CD4-positive, CD25-positive, alpha-beta regulatory T cell (primary cell): ENCODE data around the gene ZNF692. TPM values are rescaled to one million over a fixed set of nuclear protein-coding genes. Genes with fewer than 3 reads are reported as not detected.
"Not testable (repeated sequence)": the region's sequence is repeated elsewhere in the genome, so short reads cannot be mapped to it uniquely, and the experiment has no call there.

Experiments
- ATAC-seq, 2 donors: fragments of 150-1000 bp; cut with Tn5 transposase; one replicate each; pipeline ENCODE4 v1.10.0; 2021; ENCODE audit warnings: low read depth in 2 of 2, moderate number of reproducible peaks in 2 of 2, moderate library complexity in 1 of 2
- DNase-seq, 3 donors: peaks; one replicate each; pipeline versions ENCODE4 v3.0.0 to v3.0.0-alpha.2; 2012 to 2022; ENCODE audit warnings: mixed read lengths in 1 of 3
- H3K27ac ChIP-seq: one replicate; pipeline ENCODE4 v1.7.0; 2013; ENCODE audit warnings: mild to moderate bottlenecking, low read length; ENCODE audit not compliant: insufficient read depth, poor library complexity, severe bottlenecking
- H3K27me3 ChIP-seq: one replicate; pipeline ENCODE4 v1.7.0; 2013; ENCODE audit warnings: low read length; ENCODE audit not compliant: control insufficient read depth, insufficient read depth
- H3K36me3 ChIP-seq: one replicate; pipeline ENCODE4 v1.7.0; 2013; ENCODE audit warnings: mild to moderate bottlenecking, low read length, moderate library complexity; ENCODE audit not compliant: control insufficient read depth, insufficient read depth
- H3K4me1 ChIP-seq: 2 replicates; pipeline ENCODE4 v1.7.0; 2013; ENCODE audit warnings: mild to moderate bottlenecking, low read length; ENCODE audit not compliant: insufficient read depth, control insufficient read depth, poor library complexity, severe bottlenecking
- H3K4me3 ChIP-seq: one replicate; pipeline ENCODE4 v1.7.0; 2013; ENCODE audit warnings: low read depth, mild to moderate bottlenecking, low read length, moderate library complexity
- H3K9me3 ChIP-seq, 2 experiments: 1 replicate in 1 of 2; 2 replicates in 1 of 2; pipeline ENCODE4 v1.7.0; 2013; ENCODE audit warnings: low read length in 2 of 2, mild to moderate bottlenecking in 1 of 2, moderate library complexity in 1 of 2; ENCODE audit not compliant: control insufficient read depth in 2 of 2
- H3K27ac Mint-ChIP-seq, 3 donors: one replicate each; pipeline ENCODE4 v1.8.0; 2020 to 2022; ENCODE audit warnings: mild to moderate bottlenecking in 3 of 3, mixed read lengths in 3 of 3, moderate library complexity in 2 of 3
- H3K27me3 Mint-ChIP-seq: one replicate; pipeline ENCODE4 v1.8.0; 2022; ENCODE audit warnings: mild to moderate bottlenecking, mixed read lengths
- H3K36me3 Mint-ChIP-seq: one replicate; pipeline ENCODE4 v1.8.0; 2020; ENCODE audit warnings: mixed read lengths
- H3K4me1 Mint-ChIP-seq, 4 donors: one replicate each; pipeline ENCODE4 v1.8.0; 2020 to 2022; ENCODE audit warnings: mixed read lengths in 4 of 4, mild to moderate bottlenecking in 1 of 4
- H3K4me3 Mint-ChIP-seq, 4 donors: one replicate each; pipeline ENCODE4 v1.8.0; 2020 to 2022; ENCODE audit warnings: mild to moderate bottlenecking in 4 of 4, mixed read lengths in 4 of 4, moderate library complexity in 3 of 4
- H3K9me3 Mint-ChIP-seq, 7 donors: one replicate each; pipeline ENCODE4 v1.8.0; 2020 to 2022; ENCODE audit warnings: mixed read lengths in 7 of 7, mild to moderate bottlenecking in 3 of 7, moderate library complexity in 2 of 7
- polyA plus RNA-seq, 4 donors: library from polyadenylated mRNA; unstranded; fragments of 300-500 nt; fragmentation: Illumina TruSeq; gene quantifications; one replicate each; pipeline ENCODE4 v1.2.3, GENCODE V29; 2021
- total RNA-seq: library from RNA; stranded (reverse); gene quantifications from one replicate; pipeline ENCODE4 v1.2.3, GENCODE V29; 2022

The ZNF692 gene
- total and polyA plus RNA-seq, 5 donors from 2014 or later: 6.0 to 50.6 (median 7.7) TPM

DNA sequence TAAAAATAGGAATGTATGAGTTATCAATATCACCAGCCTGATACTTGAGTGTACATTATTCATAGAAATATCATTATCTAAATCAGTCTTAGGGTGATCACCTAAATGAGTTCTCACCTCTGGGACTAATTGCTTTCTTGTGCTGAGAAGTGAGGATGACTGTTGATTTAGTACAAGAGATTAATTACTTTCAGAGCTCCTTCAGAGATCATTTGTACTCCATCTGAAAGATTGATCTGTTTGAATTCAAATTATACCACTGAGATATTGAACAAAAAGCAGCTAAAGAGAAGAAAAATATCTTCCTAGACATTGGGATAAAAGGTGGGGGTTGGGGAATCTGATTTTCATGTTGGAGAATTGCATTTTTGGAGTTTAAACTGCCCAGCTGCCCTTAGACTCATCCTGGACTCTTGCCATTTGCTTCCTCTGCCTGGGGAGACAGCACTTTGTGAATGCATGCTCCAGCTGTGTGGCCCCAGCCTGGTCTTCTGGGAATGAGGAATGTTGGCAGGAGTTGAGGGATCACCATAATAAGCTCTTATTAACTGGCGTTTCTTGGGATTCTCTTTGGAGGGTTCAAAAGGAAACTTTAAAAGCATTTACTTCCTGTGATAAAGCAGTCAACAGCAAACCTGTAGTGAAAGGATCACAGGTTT lies 27.5 kb upstream of the ZNF692 start:
- no peak for DNase-seq
- no peak overlapping the region for H3K4me3 ChIP-seq
- H3K27ac ChIP-seq: no peak overlapping the region
- Mint-ChIP-seq H3K4me1 (peaks cover 0 to 2% (median 0%) of the 10 kb centered on the region in 4 donors), H3K9me3 (no peaks in the 10 kb centered on the region), H3K36me3 (no peaks in the 10 kb centered on the region), H3K27me3 (peaks cover 29% of the 10 kb centered on the region), H3K27ac (no peak overlapping the region), H3K4me3 (no peak overlapping the region)
- H3K27me3 ChIP-seq: peaks cover 8% of the 10 kb centered on the region
- H3K4me1 ChIP-seq: no peaks in the 10 kb centered on the region
- no peak for ATAC-seq
- no peaks in the 10 kb centered on the region for H3K36me3 ChIP-seq
- H3K9me3 ChIP-seq: no peaks in the 10 kb centered on the region

DNA sequence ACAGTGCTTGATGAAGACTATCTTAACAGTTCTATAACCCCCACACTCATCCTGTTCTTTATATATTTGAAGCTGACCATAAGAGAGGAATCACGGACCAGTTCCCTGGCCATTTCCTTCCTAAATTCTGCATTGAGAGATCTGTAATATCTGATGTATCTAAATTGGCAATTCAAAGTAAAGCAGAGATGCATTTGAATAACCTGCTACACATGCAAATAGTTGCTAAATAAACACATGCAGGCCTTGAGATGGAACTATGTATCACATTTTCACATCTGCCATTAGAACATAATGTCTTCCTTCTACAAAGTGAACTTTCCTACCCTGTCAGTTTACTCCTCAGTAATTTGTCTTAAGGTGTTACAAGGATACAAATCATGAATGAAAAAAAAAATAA lies 26.8 kb upstream of the ZNF692 start:
- H3K36me3 Mint-ChIP-seq: no peaks in the 10 kb centered on the region

DNA sequence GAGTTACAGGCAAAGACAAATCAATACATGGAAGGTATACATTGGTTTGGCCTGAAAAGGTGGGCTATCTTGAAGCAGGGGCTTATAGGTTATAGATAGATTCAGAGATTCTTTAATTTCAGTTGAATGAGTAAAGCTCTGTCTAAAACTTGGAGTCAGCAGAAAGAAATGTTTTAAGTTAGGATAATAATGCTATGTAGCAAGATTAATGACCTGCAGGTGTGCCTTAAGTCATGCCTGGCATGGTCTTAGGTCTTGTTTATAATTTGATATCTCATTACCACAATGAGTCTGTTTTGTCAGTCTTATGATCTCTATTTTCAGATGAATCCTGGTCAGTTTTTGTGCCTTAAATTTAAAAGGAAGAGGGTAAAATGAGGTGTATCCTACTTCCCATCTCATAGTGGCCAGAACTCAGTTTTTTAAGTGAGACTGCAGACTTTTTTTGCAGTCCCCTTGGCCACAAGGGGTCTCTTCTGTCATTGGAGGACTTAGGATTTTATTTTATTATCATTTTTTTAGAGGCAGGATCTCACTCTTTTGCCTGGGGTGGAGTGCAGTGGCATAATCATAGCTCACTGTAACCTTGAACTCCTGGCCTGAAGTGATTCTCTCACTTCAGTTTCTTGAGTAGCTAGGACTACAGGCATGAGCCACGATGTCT lies 25.9 kb upstream of the ZNF692 start:
- Mint-ChIP-seq H3K9me3 (no peaks in the 10 kb centered on the region), H3K4me1 (peaks cover 0 to 2% (median 0%) of the 10 kb centered on the region in 4 donors), H3K27ac (no peak overlapping the region), H3K4me3 (no peak overlapping the region), H3K36me3 (no peaks in the 10 kb centered on the region), H3K27me3 (peaks cover 29% of the 10 kb centered on the region)
- no peaks in the 10 kb centered on the region for H3K36me3 ChIP-seq
- no peak for DNase-seq
- no peaks in the 10 kb centered on the region for H3K4me1 ChIP-seq
- ATAC-seq: no peak
- H3K4me3 ChIP-seq: no peak overlapping the region
- no peak overlapping the region for H3K27ac ChIP-seq
- H3K27me3 ChIP-seq: peaks cover 7% of the 10 kb centered on the region
- H3K9me3 ChIP-seq: no peaks in the 10 kb centered on the region

More for the DNA sequence above, 26.8 kb upstream of the ZNF692 start:
- no peak for DNase-seq
- H3K27me3 ChIP-seq: peaks cover 6% of the 10 kb centered on the region
- no peak for ATAC-seq
- H3K27ac ChIP-seq: no peak overlapping the region
- peaks cover 0 to 2% (median 0%) of the 10 kb centered on the region in 4 donors for H3K4me1 Mint-ChIP-seq
- no peaks in the 10 kb centered on the region for H3K36me3 ChIP-seq
- H3K4me3 ChIP-seq: no peak overlapping the region
- no peak overlapping the region for H3K27ac Mint-ChIP-seq
- H3K4me3 Mint-ChIP-seq: no peak overlapping the region
- no peaks in the 10 kb centered on the region for H3K9me3 ChIP-seq
- no peaks in the 10 kb centered on the region for H3K4me1 ChIP-seq
- peaks cover 29% of the 10 kb centered on the region for H3K27me3 Mint-ChIP-seq
- no peaks in the 10 kb centered on the region for H3K9me3 Mint-ChIP-seq

DNA sequence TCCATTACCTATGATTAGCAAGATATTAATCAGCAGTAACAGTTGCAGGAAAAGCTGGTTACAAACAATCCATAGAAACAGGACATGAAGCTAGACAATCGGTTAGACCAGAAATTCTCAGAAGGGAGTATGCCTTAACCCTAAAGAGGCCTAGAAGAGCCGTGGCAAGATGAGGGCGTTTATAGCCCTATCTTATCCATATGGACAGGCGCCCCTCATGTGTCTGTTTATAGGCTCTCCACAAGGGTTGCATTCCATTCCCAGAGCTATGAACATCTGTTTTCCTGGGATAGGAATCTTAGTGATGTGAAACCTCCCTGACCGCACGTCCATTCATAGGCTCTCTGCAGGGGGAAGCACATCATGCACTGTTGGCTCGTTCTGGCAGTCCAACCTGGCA lies 23.5 kb upstream of the ZNF692 start:
- ATAC-seq, H3K4me1 Mint-ChIP-seq, H3K4me3 ChIP-seq, DNase-seq, H3K27me3 ChIP-seq, H3K9me3 Mint-ChIP-seq, H3K36me3 Mint-ChIP-seq, H3K4me1 ChIP-seq, H3K9me3 ChIP-seq, H3K27ac ChIP-seq, H3K36me3 ChIP-seq, H3K4me3 Mint-ChIP-seq: not testable (repeated sequence)
- Mint-ChIP-seq H3K27ac (peak overlapping the region in 1 of 3 donors; percentile 41), H3K27me3 (peaks cover 27% of the 10 kb centered on the region)

DNA sequence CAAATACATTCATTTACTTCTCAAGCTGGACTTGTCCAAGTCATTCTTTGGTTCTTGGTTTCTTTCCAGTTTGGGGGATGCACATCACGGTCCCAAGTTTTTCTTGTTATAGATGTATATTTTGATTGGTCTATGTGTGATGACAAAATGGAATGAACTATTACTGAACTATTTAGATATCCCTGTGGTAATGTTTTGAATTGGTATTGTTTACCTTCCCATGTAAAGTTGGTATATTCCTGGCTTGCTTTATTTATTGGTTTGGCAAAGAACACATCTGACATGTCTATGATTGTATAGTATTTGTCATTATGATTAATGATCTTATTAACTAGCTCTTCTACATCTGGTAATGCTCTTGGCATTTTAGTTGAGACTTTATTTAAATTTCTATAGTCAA lies 22.4 kb upstream of the ZNF692 start:
- Histone ChIP-seq H3K27ac (no peak overlapping the region), H3K9me3 (no peaks in the 10 kb centered on the region), H3K27me3 (peaks cover 3% of the 10 kb centered on the region), H3K4me3 (no peak overlapping the region), H3K36me3 (no peaks in the 10 kb centered on the region), H3K4me1 (no peaks in the 10 kb centered on the region)
- Mint-ChIP-seq H3K27ac (no peak overlapping the region), H3K4me3 (no peak overlapping the region), H3K36me3 (no peaks in the 10 kb centered on the region), H3K4me1 (peaks cover 0 to 15% (median 4%) of the 10 kb centered on the region in 4 donors), H3K27me3 (peaks cover 24% of the 10 kb centered on the region), H3K9me3 (no peaks in the 10 kb centered on the region)
- DNase-seq (no peak), ATAC-seq (no peak)

DNA sequence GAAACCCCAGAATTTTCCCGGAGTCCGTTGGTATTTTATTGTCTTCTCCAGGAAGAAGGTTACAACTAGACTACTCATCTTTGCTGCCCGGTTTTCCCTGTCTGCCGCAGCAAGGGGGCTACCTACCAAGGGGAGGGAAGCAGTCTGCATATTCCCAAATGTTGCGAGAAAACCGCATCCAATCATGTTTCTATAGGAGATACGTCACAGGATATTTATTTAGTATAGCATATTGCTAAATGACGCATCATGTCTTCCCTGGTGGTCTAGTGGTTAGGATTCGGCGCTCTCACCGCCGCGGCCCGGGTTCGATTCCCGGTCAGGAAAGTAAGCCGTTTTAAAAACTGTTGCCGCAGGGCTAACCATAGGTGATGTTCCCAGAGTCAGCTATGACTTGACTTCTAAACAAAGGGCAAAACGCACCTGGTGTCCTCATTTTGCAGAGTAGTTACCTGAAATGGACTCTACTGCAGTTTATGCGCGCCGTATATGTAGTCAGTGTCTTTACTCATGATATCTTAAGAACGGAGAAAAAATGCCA lies 15.2 kb upstream of the ZNF692 start:
- ATAC-seq (peak; percentile 50 to 64), DNase-seq (peak; percentile 73 to 91 (median 78))
- H3K27me3 Mint-ChIP-seq: peaks cover 23% of the 10 kb centered on the region
- peaks cover 9 to 42% (median 20%) of the 10 kb centered on the region in 4 donors for H3K4me1 Mint-ChIP-seq
- H3K36me3 Mint-ChIP-seq: peaks cover 7% of the 10 kb centered on the region
- Histone ChIP-seq H3K4me3 (peak overlapping the region; percentile 91), H3K36me3 (no peaks in the 10 kb centered on the region), H3K27me3 (no peaks in the 10 kb centered on the region), H3K9me3 (no peaks in the 10 kb centered on the region), H3K4me1 (peaks cover 17% of the 10 kb centered on the region), H3K27ac (peak overlapping the region; percentile 87)
- H3K27ac Mint-ChIP-seq: peak overlapping the region; percentile 97 to 100 (median 98)
- H3K4me3 Mint-ChIP-seq: peak overlapping the region; percentile 91 to 98 (median 97)
- H3K9me3 Mint-ChIP-seq: peaks cover 0 to 8% (median 0%) of the 10 kb centered on the region in 7 donors

DNA sequence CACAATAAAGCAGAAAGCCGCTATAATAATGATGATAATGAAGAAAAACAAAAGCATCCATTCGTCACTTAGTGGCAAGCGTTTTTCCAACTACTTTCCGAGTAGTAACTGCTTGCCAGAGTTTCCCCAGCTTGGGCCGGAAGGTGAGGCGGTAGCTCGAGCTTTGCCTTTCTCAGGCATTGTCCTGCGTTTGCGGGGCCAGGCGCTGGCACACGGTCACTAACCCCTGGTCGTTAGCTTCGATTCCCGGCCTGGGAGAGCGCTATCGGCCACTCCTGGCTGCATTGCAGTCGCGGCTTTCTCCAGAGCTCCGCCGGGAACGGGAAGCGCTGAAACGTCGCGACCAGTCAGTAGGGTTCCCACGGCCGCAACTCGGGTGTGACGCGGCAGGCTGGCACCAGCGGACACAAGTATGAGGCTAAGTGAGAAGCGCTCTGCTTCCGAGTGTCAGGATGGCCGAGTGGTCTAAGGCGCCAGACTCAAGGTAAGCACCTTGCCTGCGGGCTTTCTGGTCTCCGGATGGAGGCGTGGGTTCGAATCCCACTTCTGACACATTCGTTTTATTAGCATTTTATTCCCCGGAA lies 14.6 kb upstream of the ZNF692 start:
- DNase-seq: peak; percentile 78 to 90 (median 87)
- Mint-ChIP-seq H3K4me3 (peak overlapping the region; percentile 91 to 98 (median 97)), H3K27ac (peak overlapping the region; percentile 97 to 100 (median 98)), H3K36me3 (peaks cover 7% of the 10 kb centered on the region), H3K27me3 (peaks cover 23% of the 10 kb centered on the region), H3K9me3 (peaks cover 0 to 8% (median 0%) of the 10 kb centered on the region in 7 donors), H3K4me1 (peaks cover 9 to 41% (median 20%) of the 10 kb centered on the region in 4 donors)
- Histone ChIP-seq H3K9me3 (no peaks in the 10 kb centered on the region), H3K4me3 (peak overlapping the region; percentile 91), H3K27ac (peak overlapping the region; percentile 87), H3K27me3 (no peaks in the 10 kb centered on the region), H3K4me1 (peaks cover 17% of the 10 kb centered on the region), H3K36me3 (no peaks in the 10 kb centered on the region)
- ATAC-seq: peak; percentile 70 to 80
